PC-3 (cell line): ENCODE measurements around the gene CTRB1.

Experiments used
- EZH2 ChIP-seq: fragments of 300-600 bp; sonication (generic); IDR thresholded peaks from one replicate; pipeline ENCODE4 v1.6.1; 2017; ENCODE audit warnings: antibody characterized with exemption, mild to moderate bottlenecking, low read length; ENCODE audit not compliant: unreplicated experiment
- TF ChIP-seq, protein P1 (sequence below): fragments of 300-600 bp; sonication (generic); conservative IDR thresholded peaks from 2 replicates; pipeline ENCODE4 v1.5.1; 2017; ENCODE audit warnings: antibody characterized with exemption, low read depth, mild to moderate bottlenecking, low read length

DNA sequence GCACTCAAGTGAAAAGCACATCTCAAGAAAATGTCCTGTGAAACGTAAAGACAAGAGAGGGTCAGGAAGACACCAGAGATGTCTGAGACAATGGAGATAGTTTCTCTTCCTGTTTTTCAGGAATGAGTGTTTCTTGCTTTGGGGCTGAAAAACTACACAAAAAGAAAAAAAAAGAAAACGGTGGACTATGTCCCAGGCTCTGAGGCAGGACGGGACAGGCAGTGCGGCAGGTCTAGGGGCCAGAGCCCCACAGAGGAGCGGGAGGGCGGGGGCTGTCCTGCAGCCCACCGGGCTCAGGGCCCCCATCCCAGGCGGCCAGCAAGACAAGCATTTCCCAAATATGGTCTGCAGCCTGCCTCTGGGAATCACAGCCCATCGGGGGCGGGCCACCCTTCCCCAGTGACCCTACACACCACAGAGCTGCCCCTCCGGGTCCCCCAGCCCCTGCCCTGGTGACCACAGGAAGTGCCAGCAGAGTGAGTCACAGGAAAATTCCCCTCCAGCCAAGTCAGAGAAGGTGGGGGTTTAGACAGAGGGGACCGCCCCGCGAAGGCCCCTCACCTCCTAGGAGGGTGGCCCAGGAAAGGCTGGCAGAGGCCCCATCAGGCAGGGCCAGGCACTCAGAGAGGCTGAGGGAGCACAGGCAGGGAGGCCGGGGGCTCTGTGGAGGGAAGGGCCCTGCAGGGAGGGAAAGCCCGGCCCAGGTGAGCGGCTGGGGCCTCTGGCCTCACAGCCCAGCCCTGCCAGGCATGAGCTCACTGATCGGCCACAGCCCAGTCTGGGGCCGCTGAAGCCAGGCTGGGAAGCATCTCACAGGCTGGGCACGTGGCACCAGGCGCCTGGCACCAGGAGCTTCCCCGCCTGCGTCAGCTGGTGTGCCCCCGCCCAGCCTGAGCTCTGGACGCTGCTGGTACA is 26.3 kb downstream of the CTRB1 start:
- TF ChIP-seq, protein P1, sequence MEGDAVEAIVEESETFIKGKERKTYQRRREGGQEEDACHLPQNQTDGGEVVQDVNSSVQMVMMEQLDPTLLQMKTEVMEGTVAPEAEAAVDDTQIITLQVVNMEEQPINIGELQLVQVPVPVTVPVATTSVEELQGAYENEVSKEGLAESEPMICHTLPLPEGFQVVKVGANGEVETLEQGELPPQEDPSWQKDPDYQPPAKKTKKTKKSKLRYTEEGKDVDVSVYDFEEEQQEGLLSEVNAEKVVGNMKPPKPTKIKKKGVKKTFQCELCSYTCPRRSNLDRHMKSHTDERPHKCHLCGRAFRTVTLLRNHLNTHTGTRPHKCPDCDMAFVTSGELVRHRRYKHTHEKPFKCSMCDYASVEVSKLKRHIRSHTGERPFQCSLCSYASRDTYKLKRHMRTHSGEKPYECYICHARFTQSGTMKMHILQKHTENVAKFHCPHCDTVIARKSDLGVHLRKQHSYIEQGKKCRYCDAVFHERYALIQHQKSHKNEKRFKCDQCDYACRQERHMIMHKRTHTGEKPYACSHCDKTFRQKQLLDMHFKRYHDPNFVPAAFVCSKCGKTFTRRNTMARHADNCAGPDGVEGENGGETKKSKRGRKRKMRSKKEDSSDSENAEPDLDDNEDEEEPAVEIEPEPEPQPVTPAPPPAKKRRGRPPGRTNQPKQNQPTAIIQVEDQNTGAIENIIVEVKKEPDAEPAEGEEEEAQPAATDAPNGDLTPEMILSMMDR = no peak
- no peak for TF ChIP-seq EZH2
